AG09309 (cell line): ENCODE results near the gene CCDC7.
A peak's percentile ranks its signal among the peaks of the same experiment; 100 is the strongest.
"Not testable (repeated sequence)": the region's sequence is repeated elsewhere in the genome, so short reads cannot be mapped to it uniquely, and the experiment has no call there.

ENCODE experiments used
- DNase-seq: peaks from one replicate; pipeline ENCODE4 v3.0.0-alpha.2; 2010; ENCODE audit warnings: low read depth
- H3K4me3 ChIP-seq: 2 replicates; pipeline ENCODE4 v1.5.1; 2011; ENCODE audit warnings: mild to moderate bottlenecking, low read depth, low read length, moderate library complexity; ENCODE audit not compliant: control insufficient read depth
- TF ChIP-seq, protein P1 (sequence below): IDR thresholded peaks from 2 replicates; pipeline ENCODE4 v1.5.1; 2011; ENCODE audit warnings: mild to moderate bottlenecking, low read depth, low read length, inconsistent platforms; ENCODE audit not compliant: insufficient read depth, control insufficient read depth; ENCODE audit errors: missing control alignments

CCDC7 gene

GRCh38 chr10:32788359-32788758 lies 342.4 kb downstream of the CCDC7 start:
- no peak overlapping the region for H3K4me3 ChIP-seq

GRCh38 chr10:32790483-32790882 lies 344.5 kb downstream of the CCDC7 start:
- DNase-seq, result no peak
- TF ChIP-seq, protein P1, sequence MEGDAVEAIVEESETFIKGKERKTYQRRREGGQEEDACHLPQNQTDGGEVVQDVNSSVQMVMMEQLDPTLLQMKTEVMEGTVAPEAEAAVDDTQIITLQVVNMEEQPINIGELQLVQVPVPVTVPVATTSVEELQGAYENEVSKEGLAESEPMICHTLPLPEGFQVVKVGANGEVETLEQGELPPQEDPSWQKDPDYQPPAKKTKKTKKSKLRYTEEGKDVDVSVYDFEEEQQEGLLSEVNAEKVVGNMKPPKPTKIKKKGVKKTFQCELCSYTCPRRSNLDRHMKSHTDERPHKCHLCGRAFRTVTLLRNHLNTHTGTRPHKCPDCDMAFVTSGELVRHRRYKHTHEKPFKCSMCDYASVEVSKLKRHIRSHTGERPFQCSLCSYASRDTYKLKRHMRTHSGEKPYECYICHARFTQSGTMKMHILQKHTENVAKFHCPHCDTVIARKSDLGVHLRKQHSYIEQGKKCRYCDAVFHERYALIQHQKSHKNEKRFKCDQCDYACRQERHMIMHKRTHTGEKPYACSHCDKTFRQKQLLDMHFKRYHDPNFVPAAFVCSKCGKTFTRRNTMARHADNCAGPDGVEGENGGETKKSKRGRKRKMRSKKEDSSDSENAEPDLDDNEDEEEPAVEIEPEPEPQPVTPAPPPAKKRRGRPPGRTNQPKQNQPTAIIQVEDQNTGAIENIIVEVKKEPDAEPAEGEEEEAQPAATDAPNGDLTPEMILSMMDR, result no peak
- H3K4me3 ChIP-seq, result no peak overlapping the region

More at GRCh38 chr10:32788359-32788758, 342.4 kb downstream of the CCDC7 start:
- DNase-seq, result no peak
- TF ChIP-seq, protein P1, result no peak

DNA sequence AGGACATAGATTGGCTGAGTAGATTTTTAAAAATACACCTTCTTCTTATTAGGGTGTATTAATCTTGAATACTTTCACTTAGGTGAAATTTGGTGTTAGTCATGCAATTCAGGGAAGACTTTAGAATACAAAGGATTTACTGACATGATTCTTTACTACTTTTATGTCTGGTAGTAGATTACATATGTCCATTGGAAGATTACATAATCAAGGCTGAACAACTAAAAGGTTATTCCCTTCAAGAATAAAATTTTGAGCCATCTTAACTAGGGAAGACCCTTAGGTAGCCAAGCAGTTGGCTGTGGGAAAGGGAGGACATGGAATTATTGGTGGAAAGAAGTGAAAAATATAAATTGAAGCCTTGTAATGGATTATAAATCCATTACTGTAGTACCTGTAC lies 347.1 kb downstream of the CCDC7 start:
- H3K4me3 ChIP-seq, result no peak overlapping the region
- TF ChIP-seq, protein P1, result no peak
- no peak for DNase-seq

GRCh38 chr10:32795598-32796183 lies 349.8 kb downstream of the CCDC7 start:
- no peak overlapping the region for H3K4me3 ChIP-seq
- no peak for DNase-seq
- TF ChIP-seq, protein P1, result peak; percentile 62

DNA sequence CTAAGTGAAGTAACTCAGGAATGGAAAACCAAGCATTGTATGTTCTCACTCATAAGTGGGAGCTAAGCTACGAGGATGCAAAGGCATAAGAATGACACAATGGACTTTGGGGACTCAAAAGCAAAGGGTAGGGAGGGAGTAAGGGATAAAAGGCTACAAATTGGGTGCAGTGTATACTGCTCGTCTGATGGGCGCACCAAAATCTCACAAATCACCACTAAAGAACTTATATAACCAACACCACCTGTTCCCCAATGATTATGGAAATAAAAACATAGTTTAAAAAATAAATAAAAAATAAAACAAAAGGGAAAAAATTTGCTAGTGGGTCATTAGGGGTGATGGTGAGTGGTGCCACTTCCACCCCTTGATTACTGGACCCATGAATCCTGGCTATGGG lies 351.5 kb downstream of the CCDC7 start:
- DNase-seq, H3K4me3 ChIP-seq: not testable (repeated sequence)

DNA sequence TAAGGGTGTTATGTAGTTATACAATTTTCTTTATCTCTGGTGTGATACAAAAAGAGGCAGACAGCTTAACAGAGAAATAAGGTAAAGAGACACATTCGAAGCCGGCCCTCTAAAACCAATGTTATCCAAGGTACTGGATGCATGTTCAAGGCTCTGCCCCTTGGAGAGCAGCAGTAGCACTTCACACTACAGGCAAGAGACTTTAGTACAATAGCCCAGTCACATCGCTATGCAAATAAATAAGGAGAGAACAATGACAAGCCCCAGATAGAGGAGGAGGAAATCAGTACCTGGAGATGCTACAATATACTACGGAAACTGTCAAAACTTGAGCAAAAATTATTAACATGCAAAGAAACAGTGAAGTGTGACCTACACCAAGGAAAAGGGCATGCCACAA lies 401.0 kb downstream of the CCDC7 start:
- H3K4me3 ChIP-seq, result no peak overlapping the region
- TF ChIP-seq, protein P1, result no peak
- DNase-seq, result no peak

DNA sequence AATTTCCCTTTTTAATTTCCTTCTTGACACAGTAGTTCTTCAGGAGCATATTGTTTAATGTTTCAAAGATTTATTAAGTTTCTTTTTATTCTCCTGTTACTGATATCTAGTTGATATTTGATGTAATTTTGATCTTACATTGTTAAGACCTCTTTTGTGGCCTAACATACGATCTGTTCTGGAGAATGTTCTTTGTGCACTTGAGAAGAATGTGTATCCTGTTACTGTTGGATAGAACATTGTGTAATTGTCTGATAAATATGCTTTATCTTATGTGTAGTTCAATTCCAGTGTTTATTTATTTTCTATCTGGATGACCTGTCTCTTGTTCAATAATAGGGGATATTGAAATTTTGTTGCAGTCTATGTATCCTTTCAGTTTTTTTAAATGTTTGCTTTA lies 405.4 kb downstream of the CCDC7 start:
- H3K4me3 ChIP-seq, result no peak overlapping the region

More for the DNA sequence above, 405.4 kb downstream of the CCDC7 start:
- TF ChIP-seq, protein P1, result no peak
- DNase-seq, result no peak
